Heart right ventricle (tissue), 16 donors: ENCODE measurements around the gene ATXN1. TPM values are rescaled to one million over a fixed set of nuclear protein-coding genes. Genes with fewer than 3 reads are reported as not detected.

ENCODE experiments used
- ATAC-seq, 8 donors: fragments of 200-7000 bp; cut with Tn5 transposase; one replicate each; pipeline ENCODE4 v1.9.1; 2020; ENCODE audit warnings: mild to moderate bottlenecking in 8 of 8, moderate library complexity in 8 of 8, moderate number of reproducible peaks in 1 of 8
- DNase-seq, 2 donors: peaks; one replicate each; pipeline ENCODE4 v3.0.0-alpha.2; 2020
- H3K27ac ChIP-seq, 10 donors: fragments of 200-600 bp; sonication (generic) in 2 of 10; one replicate each; pipeline versions ENCODE4 v1.5.0 to v1.8.0; 2020 to 2022; ENCODE audit warnings: mild to moderate bottlenecking in 3 of 10
- H3K27me3 ChIP-seq, 7 donors: fragments of 200-600 bp; one replicate each; pipeline ENCODE4 v1.8.0; 2021 to 2022; ENCODE audit warnings: mild to moderate bottlenecking in 2 of 7
- H3K36me3 ChIP-seq, 9 donors: fragments of 200-600 bp; sonication (generic) in 1 of 9; one replicate each; pipeline versions ENCODE4 v1.5.0 to v1.8.0; 2020 to 2022; ENCODE audit warnings: mild to moderate bottlenecking in 2 of 9
- H3K4me1 ChIP-seq, 9 donors: fragments of 200-600 bp; sonication (generic) in 1 of 9; one replicate each; pipeline versions ENCODE4 v1.5.0 to v1.8.0; 2020 to 2022; ENCODE audit warnings: mild to moderate bottlenecking in 4 of 9
- H3K4me3 ChIP-seq, 10 donors: fragments of 200-600 bp; sonication (generic) in 2 of 10; one replicate each; pipeline versions ENCODE4 v1.5.0 to v1.8.0; 2020 to 2022; ENCODE audit warnings: mild to moderate bottlenecking in 7 of 10, moderate library complexity in 2 of 10
- H3K9me3 ChIP-seq, 11 donors: fragments of 200-600 bp in 10 of 11; sonication (generic) in 2 of 11; one replicate each; pipeline versions ENCODE4 v1.5.0 to v1.8.0; 2013 to 2022; ENCODE audit warnings: mild to moderate bottlenecking in 2 of 11, control low read depth in 1 of 11, moderate library complexity in 1 of 11
- WGBS, 2 donors: extraction: QIAGEN DNeasy Blood & Tissue Kit; methylation state at CpG; one replicate each; pipeline ENCODE4 v1.1.7; 2013; ENCODE audit warnings: inconsistent platforms in 1 of 2; 5-methylcytosine and 5-hydroxymethylcytosine counted together
- intact Hi-C, 10 donors: fragments of 100-400 bp; cut with DNase I; formaldehyde crosslinking; loops; one replicate each; pipeline versions ENCODE4 v1.11.1 to v1.14.2; 2022
- polyA plus RNA-seq, 2 donors: library from polyadenylated mRNA; stranded (reverse); fragments of 200-250 nt; gene quantifications; one replicate each; pipeline ENCODE4 v1.2.3, GENCODE V29; 2013
- total RNA-seq, 10 donors: library from RNA; stranded (reverse); fragmentation: NEBNext Ultra II Directional in 3 of 10; extraction: Animal tissue kit (Norgen Biotek cat#: 25700) in 3 of 10; gene quantifications; one replicate each; pipeline versions ENCODE4 v1.2.1 to v1.2.4, GENCODE V29; 2021 to 2023
- TF ChIP-seq, protein P1 (sequence below), 9 donors: fragments of 200-600 bp; sonication (generic) in 2 of 9; IDR thresholded peaks; one replicate each; pipeline versions ENCODE4 v1.5.0 to v1.8.0; 2021 to 2022; ENCODE audit warnings: antibody characterized with exemption in 9 of 9, mild to moderate bottlenecking in 5 of 9, moderate library complexity in 1 of 9
- donor health status: Arrhythmogenic right ventricular cardiomyopathy.
- donor health status: ischemic (EF 13 %, LVEDD 7.1; RV severe dilation, severe dysfunction).
- donor health status: healthy with polysubstance abuse.
- donor health status: DM: no; HTN: yes; CAD: no.
- donor health status: DM: no; HTN: no; CAD: no.
- donor health status: ischemic (EF 25% LVEDD 6.9; RV normal size, moderate dysfunction).
- donor health status: ischemic (EF 25% LVEDD 5.7; RV mildly dilated, moderate dysfunction).
- donor health status: healthy.
- donor health status: DM: yes; HTN: yes; CAD: no.
- donor health status: Ischemic cardiomyopathy.
- donor health status: ischemic (EF 35%, LVEDD 5.7; RV mildly dilated, moderate dysfunction).
- donor health status: nonischemic (EF 11% LVEDD 7.7; RV severe dilation, severe dysfunction).
- donor health status: DM: yes; HTN: yes; CAD: no.
- donor health status: PGD.
- donor health status: ischemic (EF 29% LVEDD 5.4; RV normal size, mild dysfunction).
- donor health status: nonischemic (EF 23%, LVEDD 6.1; RV moderate dilation, normal function).

Gene ATXN1
- total and polyA plus RNA-seq, 12 donors = 4.1 to 46.5 (median 40.3) TPM

DNA sequence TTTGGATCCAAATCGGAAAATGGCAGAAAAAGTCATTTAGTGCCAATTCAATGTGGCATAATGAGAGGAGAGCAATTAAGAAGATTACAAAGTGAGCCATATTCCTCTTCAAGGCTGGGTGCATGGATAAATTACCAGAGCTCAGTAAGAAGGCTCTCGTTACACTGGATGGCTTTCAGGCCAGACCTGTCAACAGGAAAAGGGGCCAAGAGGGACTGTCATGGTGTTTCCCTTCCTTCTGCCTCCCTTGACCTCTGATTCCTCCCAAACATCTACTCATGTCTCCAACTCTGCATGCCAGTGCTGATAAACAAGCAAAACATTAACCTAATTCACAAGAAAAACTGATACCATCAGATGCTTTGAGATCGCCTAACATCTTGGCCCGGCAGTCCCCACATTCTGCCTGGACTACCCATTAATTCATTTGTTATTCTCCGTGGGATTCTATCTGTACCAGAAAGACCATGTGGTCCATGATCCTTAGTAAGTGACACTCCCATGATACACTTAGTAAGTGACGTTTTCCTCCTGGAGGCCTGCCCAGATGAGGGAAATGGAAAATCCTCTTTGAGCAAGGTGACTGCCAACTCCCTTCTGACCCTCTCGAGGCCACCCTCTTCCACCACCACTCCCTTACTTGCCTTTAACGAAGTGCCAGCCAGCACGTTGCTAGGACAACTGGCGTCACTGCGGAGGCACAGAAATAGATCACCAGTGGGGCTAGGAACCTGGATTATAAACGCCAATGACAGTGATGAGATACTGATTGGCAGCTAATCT, 283.7 kb downstream of the ATXN1 start:
- H3K36me3 ChIP-seq = peaks cover 0 to 4% (median 0%) of the 10 kb centered on the region in 9 donors
- DNase-seq (peak; percentile 69 to 87), ATAC-seq (peak; percentile 85 to 98 (median 96))
- no peaks in the 10 kb centered on the region for H3K27me3 ChIP-seq
- peaks cover 4 to 30% (median 14%) of the 10 kb centered on the region in 9 donors for H3K4me1 ChIP-seq
- TF ChIP-seq, protein P1, sequence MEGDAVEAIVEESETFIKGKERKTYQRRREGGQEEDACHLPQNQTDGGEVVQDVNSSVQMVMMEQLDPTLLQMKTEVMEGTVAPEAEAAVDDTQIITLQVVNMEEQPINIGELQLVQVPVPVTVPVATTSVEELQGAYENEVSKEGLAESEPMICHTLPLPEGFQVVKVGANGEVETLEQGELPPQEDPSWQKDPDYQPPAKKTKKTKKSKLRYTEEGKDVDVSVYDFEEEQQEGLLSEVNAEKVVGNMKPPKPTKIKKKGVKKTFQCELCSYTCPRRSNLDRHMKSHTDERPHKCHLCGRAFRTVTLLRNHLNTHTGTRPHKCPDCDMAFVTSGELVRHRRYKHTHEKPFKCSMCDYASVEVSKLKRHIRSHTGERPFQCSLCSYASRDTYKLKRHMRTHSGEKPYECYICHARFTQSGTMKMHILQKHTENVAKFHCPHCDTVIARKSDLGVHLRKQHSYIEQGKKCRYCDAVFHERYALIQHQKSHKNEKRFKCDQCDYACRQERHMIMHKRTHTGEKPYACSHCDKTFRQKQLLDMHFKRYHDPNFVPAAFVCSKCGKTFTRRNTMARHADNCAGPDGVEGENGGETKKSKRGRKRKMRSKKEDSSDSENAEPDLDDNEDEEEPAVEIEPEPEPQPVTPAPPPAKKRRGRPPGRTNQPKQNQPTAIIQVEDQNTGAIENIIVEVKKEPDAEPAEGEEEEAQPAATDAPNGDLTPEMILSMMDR (IDR thresholded peaks at IDR 0.05) = no peak
- no peak overlapping the region for H3K4me3 ChIP-seq
- intact Hi-C loops = no loop called here
- 31 to 43% methylated on average over 12 of the region's 12 CpGs for WGBS, 2 donors
- H3K9me3 ChIP-seq = peaks cover 0 to 2% (median 0%) of the 10 kb centered on the region in 11 donors
- H3K27ac ChIP-seq = peak overlapping the region in 9 of 10 donors; percentile 13 to 80 (median 44)

DNA sequence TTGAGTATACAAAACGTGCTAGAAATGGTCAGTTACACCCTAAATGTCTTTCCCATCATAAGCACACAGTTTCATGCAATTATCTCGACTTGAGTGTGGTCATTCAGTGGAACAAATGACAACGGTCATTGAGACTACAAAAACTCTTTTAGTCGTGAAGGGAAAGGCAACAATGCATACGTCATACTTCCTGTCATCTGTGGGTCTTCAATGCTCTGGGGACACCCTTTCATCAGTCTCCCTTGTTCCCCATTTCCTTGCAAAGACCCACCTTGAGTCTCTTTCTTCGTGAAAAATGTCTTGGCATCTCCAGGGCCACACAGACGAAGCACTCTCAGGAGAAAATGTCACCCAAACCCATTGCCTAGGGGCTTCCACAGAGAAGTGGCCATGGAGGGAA, 284.4 kb downstream of the ATXN1 start:
- intact Hi-C loops = no loop called here
- no peak overlapping the region for H3K4me3 ChIP-seq
- H3K27me3 ChIP-seq = no peaks in the 10 kb centered on the region
- H3K36me3 ChIP-seq = peaks cover 0 to 4% (median 0%) of the 10 kb centered on the region in 9 donors
- DNase-seq = no peak
- WGBS, 2 donors = 76 to 77% methylated on average over 7 of the region's 7 CpGs
- TF ChIP-seq, protein P1 (IDR thresholded peaks at IDR 0.05) = no peak
- peak overlapping the region in 5 of 10 donors; percentile 15 to 80 (median 68) for H3K27ac ChIP-seq
- peaks cover 4 to 37% (median 18%) of the 10 kb centered on the region in 9 donors for H3K4me1 ChIP-seq
- no peak for ATAC-seq
- no peaks in the 10 kb centered on the region for H3K9me3 ChIP-seq

DNA sequence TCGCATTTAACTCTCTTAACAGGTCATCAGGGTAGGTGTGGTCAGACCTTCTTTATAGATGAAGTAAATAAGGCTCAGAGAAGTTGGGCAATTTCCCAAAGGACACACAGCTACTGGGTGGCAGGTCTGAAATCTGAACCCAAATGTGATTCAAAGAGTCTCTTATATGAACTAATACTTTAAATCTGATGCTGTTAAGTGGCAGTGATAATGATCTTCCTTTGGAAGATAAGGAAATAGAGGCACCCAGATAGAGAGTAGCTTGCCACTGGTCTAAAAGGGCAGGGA, 285.8 kb downstream of the ATXN1 start:
- no peak for DNase-seq
- H3K4me3 ChIP-seq = no peak overlapping the region
- TF ChIP-seq, protein P1 (IDR thresholded peaks at IDR 0.05) = no peak
- WGBS, 2 donors = 96 to 97% methylated on average over 1 of the region's 1 CpG
- H3K27me3 ChIP-seq = no peaks in the 10 kb centered on the region
- ATAC-seq = no peak
- intact Hi-C loops = no loop called here
- no peak overlapping the region for H3K27ac ChIP-seq
- peaks cover 4 to 38% (median 18%) of the 10 kb centered on the region in 9 donors for H3K4me1 ChIP-seq
- no peaks in the 10 kb centered on the region for H3K9me3 ChIP-seq
- peaks cover 0 to 4% (median 0%) of the 10 kb centered on the region in 9 donors for H3K36me3 ChIP-seq

DNA sequence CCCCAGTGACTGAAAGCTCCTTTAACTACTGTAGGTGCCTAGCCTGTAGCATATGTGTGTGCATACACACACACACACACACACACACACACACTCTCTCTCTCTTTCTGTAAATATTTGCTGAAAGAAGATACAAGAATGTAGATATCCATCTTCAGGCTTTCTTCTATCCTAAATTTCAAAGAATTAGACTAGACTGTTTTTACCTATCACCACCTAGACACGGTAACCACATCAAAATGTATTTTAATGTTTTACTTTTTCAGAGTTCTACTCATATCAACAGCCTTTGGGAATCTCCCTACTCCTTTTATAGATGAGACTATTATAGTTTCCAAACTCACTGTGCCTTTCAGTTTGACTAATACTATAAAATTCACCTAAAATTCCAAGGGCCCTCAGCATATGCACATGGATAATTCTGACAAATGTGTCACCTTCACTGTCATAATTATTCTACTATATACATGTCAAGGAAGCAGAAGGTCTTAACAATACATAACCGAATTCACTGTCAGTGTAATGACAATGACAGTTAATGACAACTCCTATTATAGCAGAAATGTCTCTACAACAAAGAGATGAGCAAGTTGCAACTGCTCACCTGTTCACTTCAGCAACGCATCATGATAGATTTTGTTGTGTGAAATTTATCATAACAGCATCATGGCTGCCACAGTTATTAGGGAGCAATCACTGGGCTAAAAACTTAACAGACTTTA, 286.3 kb downstream of the ATXN1 start:
- no peak for DNase-seq
- H3K27ac ChIP-seq = no peak overlapping the region
- intact Hi-C loops = no loop called here
- no peak for ATAC-seq
- H3K36me3 ChIP-seq = peaks cover 0 to 4% (median 0%) of the 10 kb centered on the region in 9 donors
- TF ChIP-seq, protein P1 (IDR thresholded peaks at IDR 0.05) = no peak
- no peaks in the 10 kb centered on the region for H3K9me3 ChIP-seq
- H3K4me1 ChIP-seq = peaks cover 4 to 38% (median 18%) of the 10 kb centered on the region in 9 donors
- H3K4me3 ChIP-seq = no peak overlapping the region
- WGBS, 2 donors = 97 to 98% methylated on average over 3 of the region's 3 CpGs
- H3K27me3 ChIP-seq = no peaks in the 10 kb centered on the region
